ENCODE data around the gene RCAN3.

DNA sequence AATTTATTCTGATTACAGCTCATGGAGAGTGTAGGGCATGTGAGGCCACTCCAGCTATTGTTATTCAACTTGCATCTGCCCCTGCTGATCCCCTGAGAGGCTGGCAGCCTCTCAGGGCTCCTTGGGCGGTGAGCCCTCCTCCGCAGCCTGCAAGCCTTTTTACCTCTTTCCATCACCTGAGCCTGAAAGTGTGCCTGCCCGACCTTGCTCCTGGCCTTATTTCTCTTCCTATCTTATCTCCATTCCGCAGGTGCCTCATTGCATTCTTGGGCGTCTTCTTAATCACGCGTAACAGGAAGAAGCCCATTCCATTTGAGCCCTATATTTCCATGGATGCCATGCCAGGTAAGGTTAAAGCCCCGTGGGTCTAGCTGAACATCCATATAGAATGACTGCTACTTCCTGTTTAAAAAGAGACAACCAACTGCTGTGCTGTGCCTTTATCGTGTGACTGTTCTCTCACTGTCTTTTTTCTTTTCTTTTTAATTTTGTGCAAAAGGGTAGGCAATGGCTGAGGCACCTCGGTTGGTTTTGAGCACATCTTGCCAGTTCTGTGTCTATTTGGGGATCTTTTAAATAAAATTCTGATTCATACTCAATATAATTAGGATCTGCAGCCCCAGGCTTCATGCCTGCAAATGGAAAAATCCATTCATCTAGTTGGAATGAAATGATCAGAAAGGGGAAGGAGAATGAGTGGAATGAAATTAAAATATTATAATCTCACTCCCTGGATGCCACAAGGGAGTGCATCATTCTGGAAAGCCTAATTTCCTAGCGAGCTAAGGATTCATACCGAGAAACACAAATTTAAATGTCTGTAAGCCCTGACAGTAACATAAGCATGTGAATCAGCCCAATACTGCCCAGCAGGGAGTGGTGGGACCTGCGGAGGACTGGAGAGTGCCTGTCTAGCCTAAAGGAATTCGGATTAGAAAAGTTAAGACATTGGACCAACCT, 38.6 kb upstream of the RCAN3 start:
- TF ChIP-seq CTCF (conservative IDR thresholded peaks at IDR 0.05) (no peak), EZH2 (IDR thresholded peaks at IDR 0.05; ENCODE audit: low read depth) (no peak)
